22Rv1 (cell line): ENCODE data around the gene ADK.

Experiments
- H3K27ac ChIP-seq: fragments of 450-650 bp; 2 replicates; pipeline ENCODE4 v1.5.1; 2017
- CTCF ChIP-seq: fragments of 450-650 bp; IDR thresholded peaks from 2 replicates; pipeline ENCODE4 v1.5.1; 2017; ENCODE audit warnings: mild to moderate bottlenecking
- ZFX ChIP-seq: fragments of 450-650 bp; IDR thresholded peaks from 2 replicates; pipeline ENCODE4 v1.6.1; 2017; ENCODE audit warnings: antibody characterized with exemption, borderline replicate concordance

Gene ADK

GRCh38 chr10:74502963-74503608, 352.1 kb downstream of the ADK start:
- no peak overlapping the region for H3K27ac ChIP-seq
- TF ChIP-seq CTCF (no peak), ZFX (no peak)

GRCh38 chr10:74507951-74508350, 356.9 kb downstream of the ADK start:
- TF ChIP-seq CTCF (no peak), ZFX (no peak)

GRCh38 chr10:74510594-74510993, 359.6 kb downstream of the ADK start:
- TF ChIP-seq CTCF (no peak), ZFX (no peak)
- no peak overlapping the region for H3K27ac ChIP-seq

More at GRCh38 chr10:74507951-74508350, 356.9 kb downstream of the ADK start:
- H3K27ac ChIP-seq = no peak overlapping the region

- TF ChIP-seq ZFX (no peak), CTCF (no peak)
- no peak overlapping the region for H3K27ac ChIP-seq
Measured at GRCh38 chr10:74511051-74511450, 360.0 kb downstream of the ADK start.

- no peak for TF ChIP-seq ZFX
- no peak overlapping the region for H3K27ac ChIP-seq
Measured at GRCh38 chr10:74514322-74514721, 363.3 kb downstream of the ADK start.

GRCh38 chr10:74518061-74518460, 367.0 kb downstream of the ADK start:
- no peak overlapping the region for H3K27ac ChIP-seq
- TF ChIP-seq ZFX (no peak), CTCF (no peak)

- TF ChIP-seq ZFX = no peak
- TF ChIP-seq CTCF = no peak
- H3K27ac ChIP-seq = no peak overlapping the region
Measured at GRCh38 chr10:74521526-74521925, 370.5 kb downstream of the ADK start.

- no peak overlapping the region for H3K27ac ChIP-seq
- no peak for TF ChIP-seq CTCF
- TF ChIP-seq ZFX = no peak
Measured at GRCh38 chr10:74523199-74523598, 372.2 kb downstream of the ADK start.
